HepG2 (cell line): ENCODE measurements around the gene ZNF618. TPM values are rescaled to one million over a fixed set of nuclear protein-coding genes. Genes with fewer than 3 reads are reported as not detected.

Experiments used
- ATAC-seq: fragments of 200-7000 bp; cut with Tn5 transposase; 3 replicates; pipeline ENCODE4 v1.9.1; 2020; ENCODE audit warnings: mild to moderate bottlenecking, moderate library complexity
- BruUV-seq: library from RNA; stranded (reverse); fragments of 400-500 nt; replicated peaks from 2 replicates; lab custom pipeline; 2021; lab: Mats Ljungman, UMichigan
- CTCF ChIA-PET: fragments of 300-600 bp; formaldehyde crosslinking; extraction: SDS; loops from one replicate; lab custom pipeline; 2021; ENCODE audit warnings: low total read pairs, inconsistent platforms, low intra/inter-chr PET ratio; lab: Yijun Ruan, JAX
- POLR2A ChIA-PET: fragments of 350-600 bp; sonication (Branson Sonifier 250); formaldehyde crosslinking; loops from one replicate; lab custom pipeline; 2020; ENCODE audit warnings: antibody characterized with exemption, inconsistent platforms; lab: Yijun Ruan, JAX
- DNase-seq: peaks from one replicate; pipeline ENCODE4 v3.0.0-alpha.2; 2015; ENCODE audit warnings: low spot score
- FAIRE-seq: peaks from 3 replicates; lab custom pipeline; 2011; peaks lifted over from hg19 to GRCh38; lab: Jason Lieb, UNC
- H2AFZ ChIP-seq: one replicate; pipeline ENCODE4 v1.6.1; 2011; ENCODE audit warnings: low read length, inconsistent platforms
- H3K27ac ChIP-seq: fragments of 300-600 bp; 3 replicates; pipeline ENCODE4 v1.8.0; 2011; ENCODE audit warnings: mixed run types, mild to moderate bottlenecking, mixed read lengths, low read length, inconsistent platforms; ENCODE audit not compliant: insufficient read depth; ENCODE audit errors: extremely low read length
- H3K27me3 ChIP-seq, 2 experiments: fragments of 200-600 bp in 1 of 2; 2 replicates in 1 of 2; 3 replicates in 1 of 2; pipeline versions ENCODE4 v1.6.0 to v1.8.0; 2011; ENCODE audit warnings: low read length in 2 of 2, mild to moderate bottlenecking in 2 of 2, moderate library complexity in 2 of 2, inconsistent platforms in 1 of 2; ENCODE audit not compliant: insufficient read depth in 2 of 2, control insufficient read depth in 1 of 2
- H3K36me3 ChIP-seq, 2 experiments: fragments of 200-600 bp in 1 of 2; replicated peaks in 1 of 2; 2 replicates in 1 of 2; 3 replicates in 1 of 2; pipeline versions ENCODE4 v1.5.1 to v1.8.0; 2011; ENCODE audit warnings: low read length in 2 of 2, inconsistent platforms in 1 of 2; ENCODE audit not compliant: insufficient read depth in 2 of 2, control insufficient read depth in 1 of 2
- H3K4me1 ChIP-seq: 2 replicates; pipeline ENCODE4 v1.5.1; 2012; ENCODE audit warnings: low read length, inconsistent platforms; ENCODE audit not compliant: insufficient read depth
- H3K4me2 ChIP-seq: 2 replicates; pipeline ENCODE4 v1.6.0; 2011; ENCODE audit warnings: low read depth, low read length, inconsistent platforms
- H3K4me3 ChIP-seq, 3 experiments: fragments of 200-600 bp in 1 of 3; sonication (generic), shearing (Covaris generic) in 1 of 3; replicated peaks in 1 of 3; 2 replicates each; pipeline ENCODE4 v1.5.1; 2011 to 2016; ENCODE audit warnings: low read length in 3 of 3, inconsistent platforms in 2 of 3, low read depth in 2 of 3, mild to moderate bottlenecking in 2 of 3, control low read depth in 1 of 3, mixed read lengths in 1 of 3; ENCODE audit not compliant: insufficient read depth in 1 of 3
- H3K79me2 ChIP-seq: one replicate; pipeline ENCODE4 v1.6.1; 2011; ENCODE audit warnings: low read length, inconsistent platforms; ENCODE audit not compliant: insufficient read depth
- H3K9ac ChIP-seq: 2 replicates; pipeline ENCODE4 v1.6.0; 2011; ENCODE audit warnings: mild to moderate bottlenecking, low read depth, low read length, inconsistent platforms; ENCODE audit not compliant: insufficient read depth
- H3K9me3 ChIP-seq: 2 replicates; pipeline ENCODE4 v1.5.1; 2012; ENCODE audit warnings: mild to moderate bottlenecking, low read length
- H4K20me1 ChIP-seq: 2 replicates; pipeline ENCODE4 v1.6.0; 2011; ENCODE audit warnings: inconsistent platforms, mild to moderate bottlenecking, low read length, moderate library complexity; ENCODE audit not compliant: insufficient read depth
- MEIS1 ChIP-seq: sonication (generic); formaldehyde crosslinking; IDR thresholded peaks from 2 replicates; pipeline ENCODE4 v1.9.0; 2021; ENCODE audit warnings: mild to moderate bottlenecking, missing genetic modification reagents, moderate library complexity, borderline replicate concordance
- SIX1 ChIP-seq: sonication (generic); formaldehyde crosslinking; IDR thresholded peaks from 2 replicates; pipeline ENCODE4 v1.4.0; 2020; ENCODE audit warnings: missing genetic modification reagents, borderline replicate concordance
- TCF7 ChIP-seq: sonication (generic); IDR thresholded peaks from 2 replicates; pipeline ENCODE4 v1.6.1; 2016; ENCODE audit warnings: antibody characterized with exemption, low read depth
- TOPORS ChIP-seq: sonication (generic); formaldehyde crosslinking; IDR thresholded peaks from 2 replicates; pipeline ENCODE4 v1.8.0; 2023; ENCODE audit warnings: mild to moderate bottlenecking, missing genetic modification reagents
- TRAFD1 ChIP-seq: sonication (generic); formaldehyde crosslinking; IDR thresholded peaks from 2 replicates; pipeline ENCODE4 v1.5.1; 2020; ENCODE audit warnings: missing genetic modification reagents, mild to moderate bottlenecking, borderline replicate concordance
- ZBTB4 ChIP-seq: sonication (generic); formaldehyde crosslinking; IDR thresholded peaks from 2 replicates; pipeline ENCODE4 v1.4.0; 2020; ENCODE audit warnings: missing genetic modification reagents, mild to moderate bottlenecking, borderline replicate concordance
- ZKSCAN5 ChIP-seq: sonication (generic); formaldehyde crosslinking; IDR thresholded peaks from 2 replicates; pipeline ENCODE4 v1.5.1; 2020; ENCODE audit warnings: mild to moderate bottlenecking, missing genetic modification reagents
- ZNF101 ChIP-seq: sonication (generic); formaldehyde crosslinking; IDR thresholded peaks from 2 replicates; pipeline ENCODE4 v1.4.0; 2020; ENCODE audit warnings: mild to moderate bottlenecking, low read depth, missing genetic modification reagents, borderline replicate concordance
- ZNF230 ChIP-seq: sonication (generic); formaldehyde crosslinking; IDR thresholded peaks from 2 replicates; pipeline ENCODE4 v1.4.0; 2020; ENCODE audit warnings: mild to moderate bottlenecking, missing genetic modification reagents
- ZNF546 ChIP-seq: sonication (generic); formaldehyde crosslinking; conservative IDR thresholded peaks from 2 replicates; pipeline ENCODE4 v1.8.1; 2023; ENCODE audit warnings: mild to moderate bottlenecking, missing genetic modification reagents
- WGBS: methylation state at CpG from one replicate; pipeline ENCODE4 v1.1.6; 2017; ENCODE audit warnings: low lambda C conversion rate; 5-methylcytosine and 5-hydroxymethylcytosine counted together
- in situ Hi-C: cut with HindIII; loops from 2 replicates; pipeline ENCODE4 v1.10.0; 2017; ENCODE audit warnings: low pct_unique_long_range_greater_than_20kb; ENCODE audit not compliant: extremely low pct_ligation_motif_present
- intact Hi-C: fragments of 100-400 bp; cut with micrococcal nuclease; formaldehyde crosslinking; loops from one replicate; pipeline ENCODE4 v1.10.0; 2022; ENCODE audit not compliant: unreplicated experiment
- polyA plus RNA-seq, 8 experiments: library from polyadenylated mRNA; depleted of rRNA in 3 of 8; stranded (reverse) in 7 of 8; unstranded in 1 of 8; fragments of >200 nt; fragmentation: Illumina TruSeq in 4 of 8; extraction: Trizol in 4 of 8; gene quantifications; 2 replicates each; pipeline versions ENCODE4 v1.2.1 to v1.2.3, GENCODE V29; 2011 to 2016; ENCODE audit warnings: low read depth in 4 of 8, missing spikeins in 1 of 8, mixed read lengths in 1 of 8; ENCODE audit not compliant: insufficient read depth in 1 of 8
- total RNA-seq, 5 experiments: library from RNA; depleted of rRNA; stranded (reverse); fragments of >200 nt; fragmentation: Illumina TruSeq; extraction: Trizol; gene quantifications; 2 replicates each; pipeline ENCODE4 v1.2.3, GENCODE V29; 2016; ENCODE audit warnings: low read depth in 1 of 5

The ZNF618 gene
- total and polyA plus RNA-seq, 2 of the 13 experiments (the other 11 are each of a cell fraction or from before 2014, with no cell fraction given) = 0.07 TPM

- TF ChIP-seq ZBTB4 = no peak
These were observed 12.2 kb downstream of the ZNF618 start (continued) for GRCh38 chr9:113888336-113888735.

- in situ Hi-C loops = no loop called here
- no peak overlapping the region for H3K9ac ChIP-seq
- no peak for DNase-seq
- no peak overlapping the region for H3K27ac ChIP-seq
- ATAC-seq = no peak
- no peak for FAIRE-seq
- no peaks in the 10 kb centered on the region; a peak in 1 of 5 replicates for H3K27me3 ChIP-seq
- WGBS = 50% methylated on average over 4 of the region's 4 CpGs
- no peaks in the 10 kb centered on the region for H3K4me1 ChIP-seq
- no peak overlapping the region for H3K4me2 ChIP-seq
- TF ChIP-seq ZKSCAN5 (CRISPR knock-in tag) (no peak), TOPORS (no peak)
- no peak overlapping the region for H3K4me3 ChIP-seq
- ChIA-PET POLR2A (no interaction called here), CTCF (no interaction called here)
- no peaks in the 10 kb centered on the region for H4K20me1 ChIP-seq
- no TSS peak for BruUV-seq
- intact Hi-C loops = no loop called here
- H3K36me3 ChIP-seq = no peaks in the 10 kb centered on the region
- H3K9me3 ChIP-seq = no peaks in the 10 kb centered on the region
- H3K79me2 ChIP-seq = no peaks in the 10 kb centered on the region
- H2AFZ ChIP-seq = no peak overlapping the region
These were observed 12.9 kb downstream of the ZNF618 start for GRCh38 chr9:113888976-113889375.

GRCh38 chr9:113890704-113891103, 14.6 kb downstream of the ZNF618 start:
- Histone ChIP-seq H3K9me3 (no peaks in the 10 kb centered on the region), H3K27ac (no peak overlapping the region), H3K27me3 (no peaks in the 10 kb centered on the region; a peak in 1 of 5 replicates), H3K4me1 (no peaks in the 10 kb centered on the region), H4K20me1 (no peaks in the 10 kb centered on the region), H3K9ac (no peak overlapping the region), H2AFZ (no peak overlapping the region), H3K36me3 (no peaks in the 10 kb centered on the region), H3K79me2 (no peaks in the 10 kb centered on the region), H3K4me2 (no peak overlapping the region), H3K4me3 (no peak overlapping the region)
- ATAC-seq = no peak
- no peak for DNase-seq
- in situ Hi-C loops (no loop called here), intact Hi-C loops (no loop called here)
- CTCF ChIA-PET = no interaction called here
- WGBS = 48% methylated on average over 2 of the region's 2 CpGs
- FAIRE-seq = no peak
- POLR2A ChIA-PET = no interaction called here
- BruUV-seq = no TSS peak
- no peak for TF ChIP-seq ZNF546 (CRISPR knock-in tag)
- no peak for TF ChIP-seq ZNF101 (CRISPR knock-in tag)
- no peak for TF ChIP-seq MEIS1
- no peak for TF ChIP-seq TCF7
- no peak for TF ChIP-seq ZNF230 (CRISPR knock-in tag)
- no peak for TF ChIP-seq TRAFD1 (CRISPR knock-in tag)
- no peak for TF ChIP-seq SIX1 (CRISPR knock-in tag)
